HG03575 (cell line): ENCODE results near the gene ANKRD13D.
A peak's percentile ranks its signal among the peaks of the same experiment; 100 is the strongest.
"Not testable (repeated sequence)": the region's sequence is repeated elsewhere in the genome, so short reads cannot be mapped to it uniquely, and the experiment has no call there.

Experiments
- ATAC-seq: cut with Tn5 transposase; IDR thresholded peaks from one replicate; pipeline ENCODE4 v1.9.1; 2021; ENCODE audit not compliant: unreplicated experiment, insufficient number of reproducible peaks, low FRiP score; ENCODE audit errors: extremely low read depth

Gene ANKRD13D

GRCh38 chr11:67312187-67313021 lies 23.3 kb downstream of the ANKRD13D start:
- no peak for ATAC-seq

DNA sequence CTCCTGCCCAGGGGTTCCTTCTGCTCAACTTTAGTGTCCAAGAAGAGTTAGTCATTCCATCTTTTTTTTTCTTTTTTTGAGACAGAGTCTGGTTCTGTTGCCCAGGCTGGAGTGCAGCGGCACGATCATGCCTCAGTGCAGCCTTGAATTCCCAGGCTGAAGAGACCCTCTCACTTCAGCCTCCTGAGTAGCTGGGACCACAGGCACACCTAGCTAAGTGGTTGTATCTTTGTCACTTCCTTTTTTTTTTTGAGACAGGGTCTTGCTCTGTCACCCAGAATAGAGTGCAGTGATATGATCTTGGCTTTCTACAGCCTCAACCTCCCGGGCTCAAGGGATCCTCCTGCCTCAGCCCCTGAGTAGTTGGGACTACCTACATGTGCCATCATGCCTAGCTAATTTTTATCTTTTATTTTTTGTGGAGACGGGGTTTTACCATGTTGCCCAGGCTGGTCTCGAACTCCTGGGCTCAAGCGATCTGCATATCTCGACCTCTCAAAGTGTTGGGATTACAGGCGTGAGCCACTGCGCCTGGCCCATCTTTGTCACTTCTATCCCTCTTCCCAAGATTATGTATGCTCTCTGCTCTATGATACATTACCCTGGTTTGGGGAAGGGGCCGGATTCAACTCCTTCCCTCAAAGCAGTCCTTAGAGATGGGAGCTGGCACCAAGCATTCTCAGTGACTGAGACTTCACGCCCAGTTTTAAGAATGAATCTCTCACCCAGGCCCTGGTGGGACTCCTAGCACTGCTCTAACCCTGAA lies 24.2 kb downstream of the ANKRD13D start:
- no peak for ATAC-seq

DNA sequence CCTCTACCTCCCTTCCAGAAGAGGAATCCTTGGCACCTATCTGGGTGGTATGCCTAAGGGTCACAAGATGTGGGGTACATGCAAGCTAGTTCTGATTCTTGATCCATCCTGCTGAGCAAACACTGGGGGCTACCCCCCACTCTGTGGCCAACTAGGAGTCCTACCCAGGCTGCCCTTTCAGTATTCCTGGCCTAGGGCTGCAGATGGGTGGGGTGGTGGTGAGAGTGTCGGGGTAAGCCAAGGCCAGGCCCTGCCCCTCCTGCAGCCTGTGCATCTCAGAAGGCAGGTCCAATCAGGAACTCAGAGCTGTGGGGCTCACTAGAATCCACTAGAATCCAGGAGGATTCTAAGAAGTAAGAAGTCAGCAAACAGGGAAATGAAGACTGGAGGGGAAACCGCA lies 25.1 kb downstream of the ANKRD13D start:
- ATAC-seq = no peak

- ATAC-seq = no peak
Observed at GRCh38 chr11:67315325-67315909, 26.3 kb downstream of the ANKRD13D start.

DNA sequence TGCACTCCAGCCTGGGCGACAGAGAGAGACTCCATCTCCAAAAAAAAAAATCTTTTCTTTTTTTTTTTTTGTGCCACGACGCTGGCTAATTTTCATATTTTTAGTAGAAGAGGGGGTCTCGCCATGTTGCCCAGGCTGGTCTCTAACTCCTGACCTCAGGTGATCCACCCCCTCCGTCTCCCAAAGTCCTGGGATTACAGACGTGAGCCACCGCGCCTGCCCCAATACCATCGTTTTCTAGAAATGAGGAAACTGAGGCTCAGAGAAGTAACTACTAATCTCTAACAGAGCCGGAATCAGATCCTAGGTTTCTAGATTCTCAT lies 27.7 kb downstream of the ANKRD13D start:
- ATAC-seq = no peak

DNA sequence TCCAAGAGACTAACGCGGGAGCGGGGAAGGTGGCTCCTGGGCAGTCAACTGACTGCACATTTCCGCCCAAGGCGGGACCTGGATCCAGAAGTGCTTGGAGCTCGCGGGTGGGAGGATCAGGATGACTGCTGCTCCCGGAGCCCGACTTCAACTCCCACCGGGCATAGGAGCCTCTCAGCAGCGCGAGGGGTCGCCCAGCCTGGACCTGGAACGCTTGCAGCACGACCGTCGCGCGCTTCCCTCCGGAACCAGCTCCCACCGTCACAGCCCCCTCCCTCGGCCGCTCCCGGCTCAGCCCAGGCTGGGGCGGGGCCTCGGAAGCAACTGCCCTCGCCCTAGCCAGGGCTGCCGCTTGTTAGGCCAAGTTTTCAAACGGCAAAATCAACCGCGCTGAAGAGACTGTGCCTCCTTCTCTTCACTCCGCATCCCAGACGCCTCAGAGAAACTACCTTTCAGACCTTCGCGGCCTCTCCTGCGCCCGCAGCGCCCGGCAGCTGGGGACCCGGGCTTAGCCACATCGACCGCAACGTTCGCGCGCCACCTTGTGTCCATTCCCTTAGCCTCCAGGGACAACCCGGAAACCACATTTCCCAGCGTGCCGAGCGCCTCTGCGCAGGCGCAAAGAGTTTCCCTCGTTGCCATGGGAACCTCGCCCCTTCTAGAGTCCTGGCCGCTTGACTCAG lies 28.2 kb downstream of the ANKRD13D start:
- ATAC-seq = peak; percentile 38

- no peak for ATAC-seq
Observed at GRCh38 chr11:67317888-67318555, 28.9 kb downstream of the ANKRD13D start.

GRCh38 chr11:67318876-67319275 lies 29.8 kb downstream of the ANKRD13D start:
- ATAC-seq = not testable (repeated sequence)

GRCh38 chr11:67320011-67320410 lies 30.9 kb downstream of the ANKRD13D start:
- ATAC-seq = no peak

GRCh38 chr11:67320691-67321090 lies 31.6 kb downstream of the ANKRD13D start:
- ATAC-seq = no peak

- ATAC-seq = no peak
Observed at GRCh38 chr11:67321313-67321871, 32.3 kb downstream of the ANKRD13D start.

DNA sequence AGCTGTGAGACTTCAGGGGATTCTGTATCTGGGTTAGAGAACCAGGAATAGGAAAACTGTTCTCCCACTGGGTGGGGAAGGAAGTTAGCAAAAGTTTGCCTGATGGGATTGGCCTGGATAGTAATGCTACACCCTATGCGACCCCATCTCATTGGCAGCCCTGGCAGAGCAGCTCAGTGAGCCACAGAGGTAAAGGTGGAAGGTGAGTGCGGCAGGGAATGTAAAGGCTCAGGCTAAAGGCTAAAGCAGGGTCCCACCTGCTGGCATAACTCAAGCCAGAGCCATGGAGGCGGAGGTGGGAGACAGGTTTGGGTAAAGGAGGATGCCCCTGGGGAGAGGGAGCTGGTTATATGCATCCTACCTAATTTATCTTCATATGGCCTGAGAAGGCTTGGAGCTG lies 32.9 kb downstream of the ANKRD13D start:
- ATAC-seq = no peak

DNA sequence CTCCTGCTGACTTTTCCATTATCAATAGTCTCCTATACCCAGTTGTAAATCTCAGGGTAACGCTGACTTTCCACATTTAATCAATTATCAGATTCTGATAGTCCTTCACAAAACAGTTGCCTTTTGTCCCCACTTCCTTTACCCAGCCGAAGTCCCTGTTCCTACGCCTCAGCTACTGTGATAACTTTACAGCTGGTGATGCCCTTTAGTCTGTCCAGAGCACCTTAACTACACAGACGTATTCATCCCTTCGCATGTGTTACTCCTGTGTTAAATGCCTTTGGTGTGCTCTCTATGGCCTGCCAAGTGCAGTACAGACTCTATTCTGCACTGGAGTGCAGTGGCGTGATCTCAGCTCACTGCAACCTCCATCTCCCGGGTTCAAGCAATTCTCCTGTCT lies 34.4 kb downstream of the ANKRD13D start:
- ATAC-seq = no peak

GRCh38 chr11:67332081-67332691 lies 43.1 kb downstream of the ANKRD13D start:
- no peak for ATAC-seq

DNA sequence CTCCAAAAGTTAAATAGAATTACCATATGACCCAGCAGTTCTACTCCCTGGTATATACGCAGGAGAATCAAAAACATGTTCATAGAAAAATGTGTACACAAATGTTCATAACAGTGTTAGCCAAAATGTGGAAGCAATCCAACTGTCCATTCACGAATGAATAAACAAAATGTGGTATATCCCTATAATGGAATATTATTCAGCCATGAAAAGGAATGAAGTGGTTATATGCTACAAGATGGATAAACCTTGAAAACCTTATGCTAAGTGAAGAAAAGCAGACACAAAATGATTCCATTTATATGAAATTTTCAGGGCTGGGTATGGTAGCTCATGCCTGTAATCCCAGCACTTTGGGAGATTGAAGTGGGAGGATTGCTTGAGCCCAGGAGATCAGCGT lies 48.2 kb downstream of the ANKRD13D start:
- no peak for ATAC-seq

GRCh38 chr11:67344264-67344663 lies 55.2 kb downstream of the ANKRD13D start:
- no peak for ATAC-seq

- ATAC-seq = no peak
Observed at GRCh38 chr11:67345247-67345919, 56.3 kb downstream of the ANKRD13D start.
